Stimulated activated CD8-positive, alpha-beta memory T cell treated with anti-CD3 and anti-CD28 coated beads, Interleukin-7, amount 100 ng/mL, for 24 hours (primary cell): ENCODE data around the gene UBAP2L.
"Not testable (repeated sequence)": the region's sequence is repeated elsewhere in the genome, so short reads cannot be mapped to it uniquely, and the experiment has no call there.

ENCODE experiments used
- DNase-seq: peaks from one replicate; pipeline ENCODE4 v3.0.0-alpha.2; 2020; ENCODE audit warnings: low read depth

UBAP2L gene

GRCh38 chr1:154240294-154240833 is 19.6 kb downstream of the UBAP2L start:
- DNase-seq, result no peak

DNA sequence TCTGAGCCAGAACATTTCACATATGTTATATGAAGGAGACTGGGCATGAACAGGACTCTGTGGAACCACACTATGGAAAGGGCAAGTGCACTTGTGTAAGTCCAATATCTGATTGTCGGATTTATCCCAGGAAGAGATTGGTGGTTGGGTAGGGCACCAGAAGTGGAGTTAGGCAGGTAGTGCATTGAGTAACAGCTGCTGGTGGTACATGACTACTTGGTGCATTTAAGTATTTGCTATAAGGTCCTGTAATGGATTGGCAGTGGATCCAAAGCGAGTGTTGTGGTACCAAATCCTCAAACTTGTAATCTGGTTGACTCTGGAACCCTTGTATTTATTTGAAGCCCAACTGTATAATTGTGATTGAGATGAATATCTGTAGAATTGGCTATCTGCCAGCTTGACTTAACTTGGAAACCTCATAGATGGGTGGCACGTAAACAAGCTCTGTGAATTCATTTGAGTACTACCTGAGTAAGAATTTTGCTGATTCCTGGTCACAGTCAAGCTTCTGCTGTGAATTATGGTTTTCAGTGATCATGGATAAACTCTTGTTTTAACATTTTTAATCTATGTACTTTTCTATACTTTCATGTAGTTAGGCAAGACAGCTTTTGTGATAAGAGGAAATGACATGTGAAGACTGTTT is 21.1 kb downstream of the UBAP2L start:
- no peak for DNase-seq

GRCh38 chr1:154253671-154254070 is 32.9 kb downstream of the UBAP2L start:
- no peak for DNase-seq

DNA sequence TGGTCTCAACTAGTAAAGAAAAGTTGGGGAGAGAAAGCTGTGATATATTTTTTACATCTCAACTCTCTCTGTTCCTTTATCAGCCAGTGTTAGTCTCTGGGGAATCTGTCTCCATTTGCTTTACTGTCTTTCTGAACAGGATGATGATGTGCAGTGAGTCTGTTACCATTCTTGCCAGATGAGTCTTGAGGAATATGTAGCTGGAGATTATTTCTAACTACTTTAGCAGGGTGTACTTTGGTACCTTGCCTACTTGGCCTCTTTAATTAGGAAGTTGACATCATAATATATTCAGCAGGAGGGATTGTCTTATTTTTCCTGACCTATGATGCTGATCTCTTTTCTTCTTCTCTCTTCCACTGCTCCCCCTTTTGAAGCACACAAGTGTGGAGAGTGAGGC is 35.9 kb downstream of the UBAP2L start:
- DNase-seq, result no peak

- no peak for DNase-seq
These were observed 38.0 kb downstream of the UBAP2L start for GRCh38 chr1:154258784-154259183.

GRCh38 chr1:154260127-154260526 is 39.4 kb downstream of the UBAP2L start:
- no peak for DNase-seq

- DNase-seq, result no peak
These were observed 42.9 kb downstream of the UBAP2L start for GRCh38 chr1:154263465-154264332.

- DNase-seq, result no peak
These were observed 43.7 kb downstream of the UBAP2L start for GRCh38 chr1:154264454-154264853.

GRCh38 chr1:154265586-154265985 is 44.8 kb downstream of the UBAP2L start:
- no peak for DNase-seq

DNA sequence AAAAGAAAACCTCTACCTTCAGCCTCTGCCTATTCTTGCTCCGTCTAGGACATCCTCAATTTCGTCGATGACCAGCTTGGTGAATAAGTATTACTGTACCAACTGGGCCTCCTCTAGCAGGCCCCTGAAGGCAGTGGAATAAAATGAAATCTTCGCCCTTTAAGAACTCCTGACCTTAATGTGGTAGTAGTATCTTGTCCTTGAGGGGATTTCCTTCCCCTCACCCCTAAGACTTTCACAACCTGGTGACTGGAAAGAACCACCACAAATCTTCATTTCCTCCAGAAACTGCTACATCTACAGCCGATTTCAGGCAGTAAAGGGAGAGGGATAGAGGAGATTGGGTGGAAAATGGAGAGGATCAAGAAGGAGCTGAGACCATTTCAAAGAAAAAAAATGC is 50.1 kb downstream of the UBAP2L start:
- DNase-seq, result no peak

DNA sequence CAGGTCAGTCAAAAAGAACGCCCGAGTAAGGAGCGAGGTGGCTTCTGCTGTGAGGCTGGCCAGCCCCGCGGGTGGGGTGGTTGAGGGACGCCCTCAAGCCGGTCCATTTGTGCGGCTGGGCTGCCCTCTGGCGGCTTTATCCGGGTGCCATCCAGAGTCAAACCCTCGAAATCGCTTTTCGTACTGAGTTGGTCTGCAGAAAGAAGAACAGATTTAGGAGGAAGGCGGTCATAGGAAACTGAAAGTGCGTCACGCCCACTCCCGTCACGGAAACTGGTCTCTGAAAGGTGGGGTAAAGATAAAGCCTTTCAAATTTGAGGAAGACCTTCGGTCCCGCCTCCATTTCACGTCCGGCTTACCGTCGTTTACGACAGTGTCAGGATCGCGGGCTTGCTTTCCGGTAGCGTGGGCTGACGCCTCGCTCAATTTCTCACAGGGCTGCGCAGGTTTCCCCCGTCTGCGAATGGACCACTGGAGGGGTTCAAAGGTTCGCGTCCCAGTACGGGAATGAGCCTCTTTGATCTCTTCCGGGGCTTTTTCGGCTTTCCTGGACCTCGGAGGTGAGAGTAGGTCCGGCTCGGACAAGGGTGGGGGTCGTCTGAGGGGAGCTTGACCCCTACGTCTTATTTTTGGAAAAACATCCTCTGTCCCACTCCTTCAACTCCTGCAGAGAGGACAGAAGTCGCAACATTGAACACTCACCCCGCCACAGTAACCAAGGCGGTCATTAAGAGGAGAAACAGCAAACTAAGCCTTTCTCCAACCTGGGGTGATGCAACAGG is 51.7 kb downstream of the UBAP2L start, which contains the start of gene HAX1:
Gene HAX1 (plus strand): TSS at position 413 of the 782 bp plus-strand sequence. CDS start 95 bp downstream, at position 508.
- peak; percentile 94 for DNase-seq

- no peak for DNase-seq
These were observed 52.3 kb downstream of the UBAP2L start for GRCh38 chr1:154272999-154273563.

DNA sequence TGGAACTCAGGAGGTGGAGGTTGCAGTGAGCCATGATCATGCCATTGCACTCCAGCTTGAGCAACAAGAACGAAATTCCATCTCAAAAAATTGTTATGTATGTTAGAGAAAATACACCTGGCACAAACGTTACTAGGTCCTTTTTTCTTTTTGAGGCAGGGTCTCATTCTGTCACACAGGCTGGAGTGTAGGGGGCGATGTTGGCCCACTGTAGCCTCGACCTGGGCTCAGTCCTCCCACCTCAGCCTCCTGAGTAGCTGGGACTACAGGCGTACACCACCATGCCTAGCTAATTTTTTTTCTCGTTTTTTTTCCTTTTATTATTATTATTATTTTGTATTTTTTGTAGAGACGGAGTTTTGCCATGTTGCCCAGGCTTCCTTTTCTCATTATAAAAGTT is 56.0 kb downstream of the UBAP2L start:
- DNase-seq, result no peak

GRCh38 chr1:154287591-154287990 is 66.8 kb downstream of the UBAP2L start:
- DNase-seq, result not testable (repeated sequence)

DNA sequence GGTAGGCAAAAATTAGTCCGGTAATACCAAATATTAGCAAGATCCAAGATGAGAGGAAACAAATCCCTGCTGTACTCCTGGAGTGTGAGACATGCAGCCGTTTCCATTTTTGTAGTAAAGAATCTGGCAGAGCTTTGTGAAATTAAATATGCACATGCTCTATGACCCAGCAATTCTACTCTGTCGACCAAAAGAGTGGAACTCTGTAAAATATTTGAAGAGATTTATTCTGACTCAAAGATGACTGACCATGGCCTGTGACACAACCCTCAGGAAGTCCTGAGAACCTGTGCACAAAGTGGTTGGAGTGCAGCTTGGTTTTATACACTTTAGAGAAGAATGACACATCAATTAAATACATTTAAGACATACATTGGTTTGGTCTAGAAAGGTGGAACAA is 67.9 kb downstream of the UBAP2L start:
- DNase-seq, result no peak

DNA sequence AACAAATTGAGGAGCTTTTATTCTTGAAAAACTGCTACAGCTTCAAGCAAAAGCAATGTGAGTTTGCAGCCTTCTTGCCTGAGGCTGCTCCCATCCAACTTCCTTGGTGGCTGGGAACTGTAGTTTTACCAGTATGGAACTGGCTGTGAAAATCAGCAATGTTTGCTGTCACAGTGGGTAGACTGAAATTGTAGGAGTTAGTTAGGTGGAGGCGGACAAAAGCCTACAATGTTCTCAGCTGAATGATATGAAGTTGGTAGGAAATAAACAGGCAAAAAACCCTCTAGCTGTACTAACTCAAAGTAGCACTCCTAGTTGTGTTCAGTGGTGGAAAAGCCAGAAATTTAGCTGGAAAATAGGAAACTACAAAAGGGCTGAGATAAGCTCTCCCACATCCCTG is 70.2 kb downstream of the UBAP2L start:
- no peak for DNase-seq

DNA sequence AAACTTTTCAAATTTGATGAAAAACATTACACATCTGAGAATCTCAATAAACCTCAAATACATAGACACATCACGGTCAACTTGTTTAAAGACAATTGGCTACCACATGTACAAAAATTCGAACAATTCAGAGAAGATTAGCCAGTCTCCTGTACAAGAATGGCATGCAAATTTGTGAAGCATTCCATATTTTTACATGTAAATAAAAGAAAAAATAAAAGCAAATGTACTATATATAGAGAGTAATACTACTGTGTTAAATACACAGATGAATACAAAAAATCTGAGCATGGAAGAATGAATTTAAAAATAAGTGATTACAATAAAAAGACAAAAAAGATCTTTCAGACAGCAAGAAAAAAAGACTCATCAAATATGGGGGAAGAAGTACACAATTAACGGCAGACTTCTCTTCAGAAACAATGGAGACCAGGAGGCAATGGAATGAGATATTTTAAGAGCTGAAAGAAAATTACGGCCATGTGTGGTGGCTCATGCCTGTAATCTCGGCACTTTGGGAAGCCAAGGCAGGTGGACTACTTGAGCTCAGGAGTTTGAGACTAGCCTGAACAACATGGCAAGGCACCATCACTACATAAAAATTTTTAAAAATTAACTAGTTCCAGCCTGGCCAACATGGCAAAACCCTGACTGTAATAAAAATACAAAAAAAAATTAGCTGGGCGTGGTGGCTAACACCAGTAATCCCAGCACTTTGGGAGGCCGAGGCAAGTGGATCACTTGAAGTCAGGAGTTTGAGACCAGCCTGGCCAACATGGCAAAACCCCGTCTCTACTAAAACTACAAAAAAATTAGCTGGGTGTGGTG is 74.9 kb downstream of the UBAP2L start:
- DNase-seq, result no peak

GRCh38 chr1:154301582-154301981 is 80.8 kb downstream of the UBAP2L start:
- DNase-seq, result no peak

DNA sequence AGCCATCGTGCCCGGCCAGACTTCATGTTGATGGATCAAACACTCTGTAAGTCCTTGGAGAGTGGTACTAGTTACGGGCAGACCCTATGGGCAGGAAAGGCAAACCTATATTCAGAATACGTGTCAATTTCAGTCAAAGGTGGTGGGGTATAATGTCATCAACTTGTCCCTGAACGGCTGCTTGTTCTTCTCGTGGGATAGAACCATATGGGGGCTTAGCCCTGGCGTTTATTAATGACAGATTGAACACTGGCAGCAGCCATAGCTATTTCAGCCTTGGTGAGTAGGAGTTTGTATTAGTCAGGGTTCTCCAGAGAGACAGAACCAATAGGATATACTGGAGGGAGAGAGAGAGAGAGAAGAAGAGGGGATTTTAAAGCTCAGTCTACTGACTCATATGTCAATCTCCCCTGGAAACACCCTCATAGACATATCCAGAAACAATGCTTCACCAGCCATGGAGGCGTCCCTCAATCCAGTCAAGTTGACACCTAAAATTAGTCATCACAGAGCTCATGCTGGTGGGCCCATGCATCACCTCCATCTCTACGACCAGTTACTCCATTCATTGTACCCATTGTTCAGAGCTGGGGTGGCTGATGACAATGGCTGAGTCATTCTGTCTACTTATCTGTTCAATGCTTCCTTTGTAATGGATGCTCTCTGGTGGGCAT is 84.0 kb downstream of the UBAP2L start:
- DNase-seq, result no peak

GRCh38 chr1:154306151-154306550 is 85.4 kb downstream of the UBAP2L start:
- no peak for DNase-seq
